GM18870 (cell line): ENCODE measurements around the gene UAP1.

Experiments
- ATAC-seq: cut with Tn5 transposase; IDR thresholded peaks from one replicate; pipeline ENCODE4 v1.9.1; 2021; ENCODE audit warnings: moderate library complexity; ENCODE audit not compliant: unreplicated experiment

The UAP1 gene

DNA sequence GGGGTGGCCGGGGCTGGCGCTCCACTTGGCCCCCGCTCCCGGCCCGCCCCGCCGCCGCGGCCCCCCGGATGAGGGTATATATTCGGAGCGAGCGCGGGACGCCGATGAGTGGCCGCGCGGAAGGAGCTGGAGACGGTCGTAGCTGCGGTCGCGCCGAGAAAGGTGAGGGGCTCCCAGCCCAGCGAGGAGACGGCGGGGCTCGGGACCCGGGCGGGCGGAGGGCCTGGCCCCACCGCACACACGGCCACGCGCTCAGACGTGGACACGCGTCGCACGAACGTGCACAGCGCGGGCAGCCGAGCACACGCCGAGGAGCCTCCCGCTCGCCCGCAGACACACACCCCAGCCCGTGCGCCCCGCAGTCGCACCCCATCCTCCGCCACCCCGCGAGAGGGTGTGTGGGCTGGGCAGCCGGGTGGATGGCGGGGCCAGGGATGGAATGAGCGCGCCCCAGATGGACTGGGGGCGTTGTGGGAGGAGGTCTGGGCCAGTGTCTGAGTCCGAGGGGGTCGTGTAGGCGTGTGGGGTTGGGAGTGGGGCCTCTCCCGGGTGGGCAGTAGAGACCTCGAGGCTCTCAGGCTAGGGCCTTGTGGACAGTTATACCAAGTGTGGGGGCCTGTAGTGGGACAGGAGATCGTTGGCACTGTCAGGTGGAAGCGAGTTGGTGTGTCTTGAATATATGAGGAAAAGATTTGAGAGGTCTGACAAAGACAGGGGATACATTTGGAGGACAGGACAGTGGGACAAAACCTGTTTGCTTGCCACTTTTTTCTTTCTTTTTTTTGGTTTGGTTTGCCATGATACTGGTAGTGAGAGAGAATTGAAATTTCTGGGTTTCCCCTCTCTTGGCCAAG is at the start of gene UAP1:
TSS of gene UAP1 (plus strand) at position 107 of the 854 bp plus-strand sequence. CDS start 4,347 bp downstream, outside the sequence.
- peak; percentile 19 for ATAC-seq

DNA sequence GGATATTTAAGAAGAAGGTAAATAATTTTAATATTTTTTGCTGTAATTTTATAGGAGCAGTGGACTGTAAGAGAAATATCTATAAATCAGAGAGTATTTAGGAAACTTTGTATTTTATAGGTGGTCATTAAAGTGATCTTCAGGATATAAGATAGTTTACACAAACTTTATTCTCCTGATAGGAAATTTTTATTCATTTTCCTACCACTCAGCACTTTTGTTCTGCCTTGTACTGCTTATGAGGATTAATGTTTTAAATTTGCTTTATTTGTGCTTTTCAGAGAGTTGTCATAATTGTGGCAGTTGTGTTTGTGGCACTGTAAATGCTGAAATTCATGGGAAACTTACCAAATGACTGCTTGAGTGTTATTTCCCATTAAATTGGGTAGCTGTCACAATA is 34.2 kb upstream of the UAP1 start:
- ATAC-seq = no peak

DNA sequence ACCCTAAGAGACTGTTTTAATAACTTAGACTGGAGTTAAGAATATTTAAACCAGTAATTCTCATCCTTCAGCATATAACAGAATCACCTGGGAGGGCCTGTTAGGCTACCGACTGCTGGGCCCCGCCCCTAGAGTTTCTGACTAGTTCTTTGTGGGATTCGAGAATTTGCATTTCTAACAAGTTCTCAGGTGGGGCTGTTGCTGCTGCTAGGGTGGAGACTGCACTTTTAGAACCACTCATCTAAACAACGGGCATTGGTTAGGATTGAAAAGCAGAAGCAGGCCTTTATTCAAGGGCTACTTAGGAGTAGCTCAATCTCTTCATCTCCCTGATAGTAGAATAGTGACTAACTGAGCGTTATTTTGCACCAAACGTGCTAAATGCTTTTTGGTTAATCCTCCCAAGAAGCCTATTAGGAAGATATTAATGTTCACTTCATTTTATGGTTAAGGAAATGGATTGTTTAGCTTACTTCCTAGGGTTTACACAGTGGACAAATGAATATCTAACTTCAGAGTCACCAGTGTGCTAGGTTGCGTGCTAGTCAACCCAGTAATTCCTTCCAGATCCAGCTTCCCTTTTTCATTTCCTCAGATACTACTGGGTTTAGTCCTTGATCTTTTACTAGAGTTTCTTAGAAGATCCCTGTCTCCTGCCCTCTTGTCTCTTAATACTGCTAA is 31.1 kb upstream of the UAP1 start:
- ATAC-seq = peak; percentile 95

DNA sequence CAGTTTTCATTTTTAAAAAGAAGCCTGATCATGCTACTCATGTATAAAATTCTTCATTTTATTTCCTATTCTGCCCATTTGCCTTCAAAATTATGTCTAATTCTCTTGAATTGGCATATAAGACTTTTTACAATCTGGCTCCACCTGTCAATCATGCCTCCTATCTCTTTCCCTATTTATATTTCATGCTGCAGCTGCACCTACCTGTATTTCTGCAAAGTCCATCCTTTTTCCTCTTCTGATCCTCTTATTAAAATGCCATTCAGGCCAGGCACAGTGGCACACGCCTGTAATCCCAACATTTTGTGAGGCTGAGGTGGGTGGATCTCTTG is 30.6 kb upstream of the UAP1 start:
- ATAC-seq = no peak

DNA sequence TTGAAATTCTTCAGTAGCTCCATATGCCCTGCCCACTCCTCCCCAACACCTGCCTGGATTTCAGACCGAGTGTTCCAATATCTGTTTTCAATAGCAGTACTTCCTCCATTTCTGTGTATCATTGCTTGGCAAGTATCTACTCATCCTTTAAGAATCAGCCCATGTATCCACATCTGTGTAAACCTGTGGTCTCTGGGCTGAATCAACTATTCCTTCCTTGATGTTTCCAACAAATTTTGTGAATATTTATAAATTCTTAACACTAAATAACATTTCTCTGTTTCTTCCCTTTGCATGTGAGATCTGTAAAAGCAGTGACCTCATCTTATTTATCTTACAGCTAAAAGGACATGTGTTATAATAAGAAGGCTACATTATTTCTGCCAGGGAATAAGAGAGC is 26.0 kb upstream of the UAP1 start:
- no peak for ATAC-seq

DNA sequence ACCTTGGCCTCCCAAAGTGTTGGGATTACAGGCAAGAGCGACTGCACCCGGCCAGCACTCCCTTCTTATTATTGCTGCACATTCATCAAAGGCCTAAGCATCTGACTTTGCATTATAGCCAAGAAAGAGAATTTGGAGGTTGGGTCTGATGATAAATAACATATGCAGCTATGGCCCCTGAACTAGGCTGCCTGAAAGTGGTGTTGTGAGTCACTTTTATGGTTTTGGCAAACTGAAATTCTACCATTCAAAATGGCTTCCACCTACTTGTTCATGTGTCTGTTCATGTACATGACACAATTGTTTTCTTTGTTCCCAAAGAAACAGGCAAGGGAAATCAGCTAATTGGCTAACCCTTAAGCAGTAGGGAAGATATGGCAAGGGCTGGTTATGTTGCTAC is 25.0 kb upstream of the UAP1 start:
- no peak for ATAC-seq

DNA sequence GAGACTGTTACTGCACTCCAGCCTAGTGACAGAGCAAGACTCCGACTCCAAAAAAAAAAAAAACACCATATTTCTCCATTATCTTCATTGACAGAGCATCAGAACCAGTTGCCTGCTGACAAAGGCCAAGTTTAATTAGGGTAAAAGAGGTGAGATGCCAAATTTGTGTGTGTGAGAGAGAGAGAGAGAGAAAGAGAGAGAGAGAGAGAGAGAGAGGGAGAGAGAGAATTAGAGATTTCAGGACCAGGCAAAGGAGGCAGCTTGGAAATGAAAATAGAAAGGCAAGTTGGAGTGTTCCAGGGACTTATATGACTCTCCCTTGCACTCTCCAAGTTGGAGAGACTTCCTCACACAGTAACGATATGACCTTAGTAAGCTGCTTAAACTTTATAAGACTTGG is 24.3 kb upstream of the UAP1 start:
- ATAC-seq = no peak

DNA sequence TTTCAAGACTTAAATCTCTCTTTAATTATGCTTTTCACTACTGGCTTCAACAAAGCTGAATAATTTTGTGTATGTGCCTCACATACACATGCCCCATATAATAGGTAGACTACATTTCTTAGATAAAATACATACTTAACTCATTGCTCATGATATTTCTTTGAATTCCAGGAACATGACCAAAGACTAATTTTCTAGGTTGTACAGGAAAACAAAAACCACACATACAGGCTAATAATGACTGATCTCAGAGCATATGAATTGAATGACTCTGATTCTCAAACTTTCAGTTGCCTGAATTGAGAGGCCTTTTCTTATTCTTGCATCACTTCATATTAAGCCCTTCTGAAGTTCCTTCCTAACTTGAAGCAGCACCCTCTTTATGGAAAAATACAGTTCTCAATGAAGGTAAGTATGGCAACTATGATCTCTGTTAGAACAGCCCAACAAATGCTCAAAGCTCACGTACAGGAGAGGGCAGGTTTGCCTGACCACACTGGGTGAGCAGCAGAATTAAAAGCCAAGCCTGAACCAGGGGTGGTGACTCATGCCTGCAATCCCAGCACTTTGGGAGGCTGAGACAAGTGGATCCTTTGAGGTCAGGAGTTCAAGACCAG is 22.6 kb upstream of the UAP1 start:
- no peak for ATAC-seq

DNA sequence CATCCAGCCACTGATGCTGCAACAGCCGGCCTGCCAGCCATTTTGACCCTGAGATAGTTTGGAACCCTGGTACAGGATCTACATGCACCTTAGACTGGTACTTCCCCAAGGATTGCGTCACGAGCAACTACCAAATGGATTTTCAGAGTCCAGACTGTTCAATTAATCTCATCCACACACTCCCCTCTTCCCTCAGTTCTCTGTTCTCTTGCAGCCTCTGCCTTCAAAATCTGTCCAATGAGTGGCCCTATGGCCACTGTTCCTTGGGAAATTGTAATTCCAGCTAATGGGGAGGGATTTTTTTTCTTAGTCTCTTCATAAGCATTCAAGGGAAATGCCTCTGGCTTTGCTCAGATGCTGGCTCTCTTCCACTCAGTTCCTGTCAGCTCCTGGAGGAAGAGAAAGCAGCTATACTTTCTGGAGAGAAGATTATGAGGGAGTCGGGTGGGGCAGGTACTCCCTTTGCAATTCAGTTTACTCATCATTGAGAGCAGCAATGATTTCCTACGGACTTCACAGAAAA is 19.8 kb upstream of the UAP1 start:
- no peak for ATAC-seq

DNA sequence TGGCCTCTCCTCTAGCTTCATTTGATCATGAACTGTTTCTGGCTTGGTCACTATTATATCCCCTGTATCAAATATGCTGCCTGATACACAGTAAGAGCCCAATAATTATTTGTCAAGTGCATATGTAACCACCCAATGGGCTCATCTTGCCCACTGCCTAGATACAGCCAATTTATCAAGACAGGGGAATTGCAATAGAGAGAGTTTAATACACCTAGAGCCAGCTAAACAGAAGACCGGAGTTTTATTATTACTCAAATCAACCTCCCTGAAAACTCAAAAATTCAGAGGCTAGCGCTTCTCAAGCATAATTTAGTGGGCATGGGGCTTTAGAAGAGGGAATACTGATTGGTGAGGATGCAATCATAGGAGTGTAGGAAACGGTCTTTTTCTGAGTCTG is 18.3 kb upstream of the UAP1 start:
- ATAC-seq = no peak

DNA sequence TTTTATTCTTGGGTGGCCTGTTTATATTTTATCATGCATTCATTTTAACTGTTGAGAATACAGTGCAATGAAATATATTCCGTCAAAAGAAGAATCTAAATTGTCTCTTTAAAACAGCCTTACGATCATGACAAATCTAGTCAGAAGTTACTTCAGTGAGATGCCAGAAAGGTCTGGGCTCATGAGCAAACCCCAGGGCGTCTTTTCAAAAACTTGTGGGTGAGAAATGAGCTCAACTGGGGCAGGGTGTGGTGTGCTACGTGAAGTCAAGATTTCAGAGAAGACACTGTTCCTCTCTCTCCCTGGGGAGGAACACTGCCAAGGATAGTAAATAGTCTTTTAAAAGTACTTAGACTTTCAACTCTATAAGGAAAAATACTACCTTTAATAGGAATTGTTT is 13.4 kb upstream of the UAP1 start:
- ATAC-seq = no peak

DNA sequence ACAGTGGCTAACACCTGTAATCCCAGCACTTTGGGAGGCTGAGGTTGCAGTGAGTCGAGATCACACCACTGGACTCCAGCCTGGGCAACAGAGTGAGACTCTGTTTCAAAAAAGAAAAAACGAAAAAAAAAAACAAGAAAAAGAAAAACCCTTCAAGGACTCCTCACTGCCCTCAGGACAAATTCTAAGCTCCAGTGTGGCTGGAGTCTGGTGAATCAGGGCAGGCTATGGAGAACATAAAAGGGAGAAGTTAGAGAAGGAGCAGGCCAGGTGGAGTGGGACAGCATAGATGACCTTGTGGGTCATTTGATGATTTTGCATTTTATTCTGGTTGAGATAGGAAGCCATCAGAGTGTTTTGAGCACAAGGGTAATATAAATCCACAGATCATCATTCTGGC is 12.5 kb upstream of the UAP1 start:
- ATAC-seq = no peak

DNA sequence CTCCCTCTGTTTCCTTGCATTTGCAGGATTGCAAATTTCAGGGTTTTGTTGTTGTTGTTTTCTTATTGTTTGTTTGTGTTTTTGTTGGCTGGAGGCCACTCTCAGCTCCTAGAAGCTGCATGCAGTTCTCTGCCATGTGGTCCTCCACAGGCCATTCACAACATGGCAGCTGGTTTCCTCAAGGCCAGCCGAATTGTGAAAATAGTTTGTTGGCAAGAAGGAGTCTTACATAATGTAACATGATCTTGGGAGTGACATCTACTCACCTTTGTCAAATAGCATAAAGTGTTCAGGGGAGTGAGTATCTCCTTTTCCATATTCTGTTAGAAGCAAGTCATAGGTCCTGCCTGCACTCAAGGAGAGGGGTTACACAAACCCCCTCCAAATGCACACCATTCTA is 10.6 kb upstream of the UAP1 start:
- no peak for ATAC-seq

DNA sequence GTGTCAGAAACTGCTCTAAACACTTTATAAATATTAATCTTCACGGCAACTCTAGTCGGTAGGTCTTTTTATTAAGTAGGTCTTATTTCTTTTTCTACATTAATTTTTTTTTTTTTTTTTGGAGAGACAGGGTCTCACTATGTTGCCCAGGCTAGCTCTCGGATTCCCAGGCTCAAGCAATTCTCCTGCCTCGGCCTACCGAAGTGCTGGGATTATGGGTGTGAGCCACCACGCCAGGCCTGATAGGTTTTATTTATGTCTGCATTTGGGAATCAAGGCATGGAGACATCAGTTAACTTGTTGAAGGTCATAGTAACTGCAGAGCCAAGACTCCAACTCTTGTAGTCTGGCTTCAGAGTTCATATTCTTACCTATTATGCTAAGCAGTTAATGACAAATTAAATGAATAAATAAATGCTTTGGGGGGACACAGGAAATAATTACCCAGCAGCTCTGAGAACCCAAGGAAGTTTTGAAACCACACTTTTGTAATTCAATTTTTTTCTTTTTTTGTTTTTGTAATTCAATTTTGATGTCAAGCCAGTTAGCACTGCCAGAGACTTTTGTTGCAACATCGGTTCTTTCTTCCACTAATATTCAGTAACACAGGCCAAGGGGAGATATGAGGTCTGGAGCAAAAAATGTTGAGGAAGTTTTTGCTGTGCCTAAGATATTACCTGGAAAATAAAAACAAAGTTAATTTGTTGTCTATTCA is 9.4 kb upstream of the UAP1 start:
- ATAC-seq = no peak

DNA sequence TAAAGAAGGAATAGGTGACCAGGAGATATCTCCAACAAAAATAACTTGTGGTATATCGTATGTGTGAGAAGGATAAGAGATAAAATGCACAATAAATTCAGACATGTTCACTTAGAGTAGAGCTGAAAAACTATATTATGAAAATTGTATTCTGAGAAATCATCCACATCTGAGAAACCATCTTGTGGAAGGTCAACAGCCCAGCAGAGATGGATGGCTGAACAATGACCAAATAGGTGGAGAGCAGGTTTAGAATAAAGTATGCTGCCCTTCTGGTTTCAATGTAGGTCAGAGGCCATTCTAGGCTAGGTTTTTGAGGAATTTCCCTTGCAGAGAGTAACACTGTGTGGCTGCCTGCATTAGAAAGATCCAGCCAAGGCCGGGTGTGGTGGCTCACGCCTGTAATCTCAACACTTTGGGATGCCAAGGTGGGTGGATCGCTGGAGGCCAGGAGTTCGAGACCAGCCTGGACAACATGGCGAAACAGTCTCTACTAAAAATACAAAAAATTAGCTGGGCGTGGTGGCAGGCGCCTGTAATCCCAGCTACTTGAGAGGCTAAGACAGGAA is 8.8 kb upstream of the UAP1 start:
- ATAC-seq = no peak

DNA sequence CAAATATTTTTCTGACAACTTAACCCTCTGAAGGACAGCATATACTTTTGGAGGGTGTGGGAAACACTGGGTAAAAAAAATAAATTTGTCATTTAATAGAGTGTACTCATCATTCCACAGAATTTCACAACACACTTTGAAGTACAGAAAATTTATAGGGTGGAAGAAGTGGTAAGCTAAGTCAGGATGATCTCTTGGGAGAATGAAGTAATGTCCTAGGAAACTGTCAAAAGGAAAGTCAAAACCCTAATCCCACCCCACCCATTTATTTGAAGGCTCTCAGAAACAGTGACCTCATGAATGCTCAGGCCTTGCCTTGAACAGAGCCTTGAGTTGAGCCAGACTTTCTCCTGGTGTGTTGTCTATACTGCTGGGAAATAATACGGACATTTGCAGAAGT is 7.3 kb upstream of the UAP1 start:
- no peak for ATAC-seq

DNA sequence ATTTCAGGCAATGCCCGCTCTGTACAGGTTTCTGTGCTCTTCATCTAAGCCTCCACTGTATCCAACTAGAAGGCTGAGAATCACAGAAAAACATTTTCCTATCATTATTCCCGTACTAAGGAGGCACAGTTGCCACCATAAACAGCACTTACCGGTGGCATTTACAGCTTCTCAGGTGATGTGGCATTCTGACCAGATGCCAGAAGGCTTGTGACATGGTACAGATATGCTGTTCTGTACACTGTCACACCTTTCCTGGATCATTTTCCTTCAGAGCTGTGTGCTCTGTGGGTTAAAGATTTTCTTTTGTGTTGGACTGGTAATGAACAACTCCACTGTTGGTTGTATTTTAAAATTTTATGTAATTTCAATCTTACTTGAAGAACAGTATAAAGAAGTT is 4.0 kb upstream of the UAP1 start:
- no peak for ATAC-seq

DNA sequence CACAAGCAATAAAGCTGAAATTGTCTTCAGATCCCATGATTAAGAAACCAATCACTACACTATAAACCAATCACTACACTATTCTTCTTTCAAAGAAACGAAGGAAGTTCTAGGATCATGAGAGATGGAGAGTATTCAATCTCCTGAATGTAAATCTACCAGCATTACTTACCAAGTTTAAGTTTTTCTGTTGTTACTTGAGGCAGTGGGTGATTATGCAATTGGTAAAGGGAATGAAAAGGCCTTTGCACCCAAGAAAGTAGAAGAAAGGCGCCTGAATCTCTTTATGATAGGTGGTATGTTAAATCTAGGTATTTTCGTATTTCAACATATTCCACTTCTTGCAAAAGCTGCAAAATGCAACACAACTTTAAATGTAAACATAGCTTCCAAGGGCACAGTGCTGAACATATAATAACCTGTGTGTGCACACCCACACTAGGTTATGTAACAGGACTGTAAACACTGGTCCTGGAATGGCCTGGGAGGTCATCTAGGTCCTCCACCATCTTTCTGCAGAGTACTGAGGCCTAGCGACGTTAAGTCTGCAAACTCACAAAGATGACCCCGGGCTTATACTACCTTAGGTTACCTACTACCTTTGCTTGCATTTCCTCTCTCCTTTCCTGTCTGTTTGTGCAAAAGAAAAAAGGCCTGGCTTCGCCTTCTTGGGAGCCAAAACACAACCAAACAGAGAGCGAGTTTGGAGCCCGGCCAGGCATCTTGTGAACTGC is 1.1 kb upstream of the UAP1 start:
- ATAC-seq = no peak

DNA sequence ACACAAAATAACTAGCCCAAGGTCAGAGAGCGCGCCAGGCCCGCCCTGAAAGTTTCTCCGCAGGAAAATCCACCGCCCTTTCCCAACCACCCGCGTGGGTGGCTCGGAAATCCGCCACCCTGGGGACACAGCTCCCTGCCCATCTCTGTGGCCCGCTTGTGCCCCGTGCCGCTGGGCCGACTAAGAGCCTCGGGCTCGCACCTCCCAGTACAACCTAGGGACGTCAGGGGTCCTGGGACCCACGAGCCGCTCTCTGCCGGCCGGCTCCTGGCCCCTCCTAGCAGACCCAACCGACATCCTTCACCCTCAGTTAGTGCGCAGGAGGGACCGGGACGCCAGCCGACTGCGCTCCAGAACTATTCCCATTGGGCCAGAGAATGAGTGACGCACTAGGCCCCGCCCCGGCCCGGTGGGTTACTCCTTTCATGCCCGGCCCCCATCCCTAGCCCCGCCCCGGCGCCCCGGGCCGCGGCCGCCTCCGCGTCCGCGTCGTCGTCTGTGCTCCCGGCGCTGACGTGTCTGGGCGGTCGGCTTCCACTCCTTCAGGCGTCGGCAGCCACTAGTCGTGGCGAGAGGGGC is 396 bp upstream of the UAP1 start:
- peak; percentile 90 for ATAC-seq

DNA sequence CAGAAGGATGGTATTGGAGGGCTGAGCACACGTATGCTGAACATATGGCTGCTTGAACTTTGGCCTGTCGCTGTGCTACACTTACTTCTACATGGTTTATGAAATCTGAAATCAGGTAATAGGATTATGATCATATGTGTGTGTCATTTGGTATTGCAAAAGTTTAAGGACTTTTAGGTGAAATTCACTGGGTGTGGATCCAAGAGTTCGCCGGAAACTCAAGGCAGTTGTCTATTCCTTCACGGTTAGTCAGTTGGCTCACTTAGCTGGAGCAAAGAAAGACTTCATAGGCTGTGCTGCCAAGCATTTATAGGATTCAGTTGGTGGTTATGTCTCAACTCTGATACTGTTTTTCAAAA is 927 bp downstream of the UAP1 start:
- no peak for ATAC-seq
